HEK293T (cell line): ENCODE data around the gene CIART.

Source experiments
- ARNT ChIP-seq: fragments of 450-650 bp; IDR thresholded peaks from 2 replicates; pipeline ENCODE4 v1.6.1; 2017; ENCODE audit warnings: mild to moderate bottlenecking
- ELF4 ChIP-seq: fragments of 450-650 bp; IDR thresholded peaks from 2 replicates; pipeline ENCODE4 v1.6.1; 2017; ENCODE audit warnings: antibody characterized with exemption
- FOXM1 ChIP-seq: fragments of 450-650 bp; IDR thresholded peaks from 2 replicates; pipeline ENCODE4 v1.6.1; 2017; ENCODE audit warnings: mild to moderate bottlenecking, borderline replicate concordance
- SUZ12 ChIP-seq: fragments of 450-650 bp; IDR thresholded peaks from 2 replicates; pipeline ENCODE4 v1.6.1; 2016; ENCODE audit warnings: mild to moderate bottlenecking
- TARDBP ChIP-seq: fragments of 450-650 bp; IDR thresholded peaks from 2 replicates; pipeline ENCODE4 v1.6.1; 2016

DNA sequence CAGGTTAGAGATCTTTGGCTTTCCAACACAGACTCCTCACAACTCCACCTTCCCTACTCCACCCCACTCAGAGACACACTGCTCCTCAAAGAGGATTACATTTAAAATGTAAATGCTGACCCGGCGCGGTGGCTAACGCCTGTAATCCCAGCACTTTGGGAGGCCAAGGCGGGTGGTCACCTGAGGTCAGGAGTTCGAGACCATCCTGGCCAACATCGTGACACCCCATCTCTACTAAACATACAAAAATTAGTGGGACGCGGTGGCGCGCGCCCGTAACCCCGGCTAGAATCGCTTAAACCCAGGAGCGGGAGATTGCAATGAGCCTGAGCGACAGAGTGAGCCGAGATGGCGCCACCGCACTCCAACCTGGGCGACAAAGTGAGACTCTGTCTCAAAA is 44.6 kb upstream of the CIART start:
- TF ChIP-seq FOXM1: no peak
- no peak for TF ChIP-seq SUZ12
- TF ChIP-seq ARNT: no peak
- TF ChIP-seq ELF4: no peak
- no peak for TF ChIP-seq TARDBP
